HepG2 (cell line): ENCODE data around the gene CSTF1. TPM values are rescaled to one million over a fixed set of nuclear protein-coding genes. Genes with fewer than 3 reads are reported as not detected.

Source experiments
- ARNTL ChIP-seq: sonication (generic); formaldehyde crosslinking; IDR thresholded peaks from 2 replicates; pipeline ENCODE4 v1.4.0; 2020; ENCODE audit warnings: mild to moderate bottlenecking, missing genetic modification reagents
- EED ChIP-seq: sonication (generic); formaldehyde crosslinking; IDR thresholded peaks from 2 replicates; pipeline ENCODE4 v1.5.0; 2020; ENCODE audit warnings: mild to moderate bottlenecking, missing genetic modification reagents
- GABPA ChIP-seq, 2 experiments: IDR thresholded peaks; 2 replicates each; pipeline ENCODE4 v1.6.1; 2011 to 2016; ENCODE audit warnings: low read depth in 2 of 2, low read length in 1 of 2, missing biosample characterization in 1 of 2, missing genetic modification characterization in 1 of 2
- GATAD1 ChIP-seq: IDR thresholded peaks from 2 replicates; pipeline ENCODE4 v1.6.1; 2016; ENCODE audit warnings: missing genetic modification reagents, missing compliant biosample characterization
- HMGA1 ChIP-seq: sonication (generic); formaldehyde crosslinking; conservative IDR thresholded peaks from 2 replicates; pipeline ENCODE4 v1.4.0; 2020; ENCODE audit warnings: missing genetic modification reagents
- HNRNPUL1 ChIP-seq: fragments of 200-400 bp; formaldehyde crosslinking; IDR thresholded peaks from 2 replicates; pipeline ENCODE4 v1.6.1; 2017; ENCODE audit warnings: low read depth, mild to moderate bottlenecking, low read length, moderate library complexity
- MTF2 ChIP-seq: sonication (generic); formaldehyde crosslinking; IDR thresholded peaks from 2 replicates; pipeline ENCODE4 v1.5.0; 2020; ENCODE audit warnings: missing genetic modification reagents, borderline replicate concordance
- NRL ChIP-seq: sonication (generic); formaldehyde crosslinking; IDR thresholded peaks from 2 replicates; pipeline ENCODE4 v1.5.0; 2020; ENCODE audit warnings: missing genetic modification reagents, mild to moderate bottlenecking, moderate library complexity, borderline replicate concordance
- RFX1 ChIP-seq: fragments of 450-650 bp; IDR thresholded peaks from 2 replicates; pipeline ENCODE4 v1.6.1; 2017
- SKI ChIP-seq: fragments of 450-650 bp; IDR thresholded peaks from one replicate; pipeline ENCODE4 v1.6.1; 2018; ENCODE audit warnings: mild to moderate bottlenecking; ENCODE audit not compliant: partially characterized antibody
- UBTF ChIP-seq: sonication (generic); formaldehyde crosslinking; IDR thresholded peaks from 2 replicates; pipeline ENCODE4 v1.4.0; 2020; ENCODE audit warnings: mild to moderate bottlenecking, missing genetic modification reagents
- YEATS2 ChIP-seq: sonication (generic); formaldehyde crosslinking; IDR thresholded peaks from 2 replicates; pipeline ENCODE4 v1.4.0; 2020; ENCODE audit warnings: missing genetic modification reagents, borderline replicate concordance
- ZBTB4 ChIP-seq: sonication (generic); formaldehyde crosslinking; IDR thresholded peaks from 2 replicates; pipeline ENCODE4 v1.4.0; 2020; ENCODE audit warnings: missing genetic modification reagents, mild to moderate bottlenecking, borderline replicate concordance
- ZBTB46 ChIP-seq: sonication (generic); formaldehyde crosslinking; IDR thresholded peaks from 2 replicates; pipeline ENCODE4 v1.4.0; 2020; ENCODE audit warnings: mild to moderate bottlenecking, missing genetic modification reagents, borderline replicate concordance
- ZFP90 ChIP-seq: sonication (generic); formaldehyde crosslinking; IDR thresholded peaks from 2 replicates; pipeline ENCODE4 v1.8.0; 2022; ENCODE audit warnings: missing genetic modification reagents, mild to moderate bottlenecking, inconsistent platforms, borderline replicate concordance
- ZNF138 ChIP-seq: sonication (generic); formaldehyde crosslinking; IDR thresholded peaks from 2 replicates; pipeline ENCODE4 v1.5.0; 2020; ENCODE audit warnings: mild to moderate bottlenecking, low read depth, missing genetic modification reagents
- ZNF773 ChIP-seq: sonication (generic); formaldehyde crosslinking; IDR thresholded peaks from 2 replicates; pipeline ENCODE4 v1.4.0; 2020; ENCODE audit warnings: missing genetic modification reagents, borderline replicate concordance
- ZNF775 ChIP-seq: sonication (generic); formaldehyde crosslinking; IDR thresholded peaks from 2 replicates; pipeline ENCODE4 v1.4.0; 2020; ENCODE audit warnings: missing genetic modification reagents, mild to moderate bottlenecking, moderate library complexity, borderline replicate concordance
- polyA plus RNA-seq, 8 experiments: library from polyadenylated mRNA; depleted of rRNA in 3 of 8; stranded (reverse) in 7 of 8; unstranded in 1 of 8; fragments of >200 nt; fragmentation: Illumina TruSeq in 4 of 8; extraction: Trizol in 4 of 8; gene quantifications; 2 replicates each; pipeline versions ENCODE4 v1.2.1 to v1.2.3, GENCODE V29; 2011 to 2016; ENCODE audit warnings: low read depth in 4 of 8, missing spikeins in 1 of 8, mixed read lengths in 1 of 8; ENCODE audit not compliant: insufficient read depth in 1 of 8
- total RNA-seq, 5 experiments: library from RNA; depleted of rRNA; stranded (reverse); fragments of >200 nt; fragmentation: Illumina TruSeq; extraction: Trizol; gene quantifications; 2 replicates each; pipeline ENCODE4 v1.2.3, GENCODE V29; 2016; ENCODE audit warnings: low read depth in 1 of 5
- TF ChIP-seq, protein P1 (sequence below): sonication (generic); formaldehyde crosslinking; IDR thresholded peaks from 2 replicates; pipeline ENCODE4 v1.4.0; 2020; ENCODE audit warnings: mild to moderate bottlenecking, missing genetic modification reagents

Gene CSTF1
- total and polyA plus RNA-seq, 2 of the 13 experiments (the other 11 are each of a cell fraction or from before 2014, with no cell fraction given): 70.9 to 100 TPM

DNA sequence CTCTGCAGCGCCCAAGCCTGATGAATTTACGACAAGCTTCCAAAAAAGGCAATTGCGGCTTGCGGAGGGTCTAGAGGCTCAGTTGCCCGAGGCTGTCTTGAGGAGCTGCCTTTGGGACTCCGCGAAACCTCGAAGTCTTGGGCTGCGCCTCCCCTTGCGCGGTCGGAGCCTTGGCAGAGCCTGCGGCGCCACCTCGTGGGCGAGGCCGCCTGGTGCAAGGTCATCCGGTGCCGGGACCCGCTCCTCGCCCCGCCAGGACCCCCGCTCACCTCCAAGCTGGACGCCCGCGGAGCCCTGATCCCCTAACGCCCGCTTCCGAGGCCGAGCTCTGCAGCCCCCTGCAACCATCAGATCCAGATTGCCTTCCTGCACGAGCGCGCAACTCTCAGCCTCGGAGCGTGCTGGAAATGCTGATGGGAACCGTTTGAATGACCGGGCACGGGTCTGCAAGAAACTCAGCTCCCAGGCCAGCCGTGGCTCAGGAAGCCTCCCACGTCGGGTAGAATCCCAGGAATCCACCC lies 48.5 kb upstream of the CSTF1 start (continued):
- TF ChIP-seq ZNF775: no peak
- no peak for TF ChIP-seq RFX1
- peak; percentile 87 for TF ChIP-seq NRL (CRISPR knock-in tag)
- TF ChIP-seq HMGA1 (CRISPR knock-in tag): no peak
- TF ChIP-seq ZNF138: no peak
- no peak for TF ChIP-seq ZFP90 (CRISPR knock-in tag)
- TF ChIP-seq ARNTL (CRISPR knock-in tag): no peak
- no peak for TF ChIP-seq GATAD1
- TF ChIP-seq ZBTB46 (CRISPR knock-in tag): no peak
- no peak for TF ChIP-seq HNRNPUL1
- TF ChIP-seq, protein P1, sequence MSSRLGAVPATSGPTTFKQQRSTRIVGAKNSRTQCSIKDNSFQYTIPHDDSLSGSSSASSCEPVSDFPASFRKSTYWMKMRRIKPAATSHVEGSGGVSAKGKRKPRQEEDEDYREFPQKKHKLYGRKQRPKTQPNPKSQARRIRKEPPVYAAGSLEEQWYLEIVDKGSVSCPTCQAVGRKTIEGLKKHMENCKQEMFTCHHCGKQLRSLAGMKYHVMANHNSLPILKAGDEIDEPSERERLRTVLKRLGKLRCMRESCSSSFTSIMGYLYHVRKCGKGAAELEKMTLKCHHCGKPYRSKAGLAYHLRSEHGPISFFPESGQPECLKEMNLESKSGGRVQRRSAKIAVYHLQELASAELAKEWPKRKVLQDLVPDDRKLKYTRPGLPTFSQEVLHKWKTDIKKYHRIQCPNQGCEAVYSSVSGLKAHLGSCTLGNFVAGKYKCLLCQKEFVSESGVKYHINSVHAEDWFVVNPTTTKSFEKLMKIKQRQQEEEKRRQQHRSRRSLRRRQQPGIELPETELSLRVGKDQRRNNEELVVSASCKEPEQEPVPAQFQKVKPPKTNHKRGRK (CRISPR knock-in tag): no peak
- no peak for TF ChIP-seq YEATS2 (CRISPR knock-in tag)
- TF ChIP-seq ZNF773: no peak
- peak; percentile 59; the same call in 1 of the 2 replicates for TF ChIP-seq EED
- TF ChIP-seq SKI: no peak
- TF ChIP-seq GABPA (IDR thresholded peaks at IDR 0.05; ENCODE audit: low read depth, low read length): no peak
- TF ChIP-seq GABPA (CRISPR knock-in tag; IDR thresholded peaks at IDR 0.05; ENCODE audit: low read depth): no peak
- peak; percentile 49; the same call in 1 of the 2 replicates for TF ChIP-seq ZBTB4 (CRISPR knock-in tag)
- TF ChIP-seq UBTF: 0 out of 2 replicates have a peak, but pooled peaks have one; percentile 33
- TF ChIP-seq MTF2 (CRISPR knock-in tag): peak; percentile 75; the same call in 1 of the 2 replicates
